Measurements from ENCODE around the gene PEX16. TPM values are rescaled to one million over a fixed set of nuclear protein-coding genes. Genes with fewer than 3 reads are reported as not detected.

The PEX16 gene
- polyA plus RNA-seq, 1 donor from 2014 or later = 61.1 TPM

DNA sequence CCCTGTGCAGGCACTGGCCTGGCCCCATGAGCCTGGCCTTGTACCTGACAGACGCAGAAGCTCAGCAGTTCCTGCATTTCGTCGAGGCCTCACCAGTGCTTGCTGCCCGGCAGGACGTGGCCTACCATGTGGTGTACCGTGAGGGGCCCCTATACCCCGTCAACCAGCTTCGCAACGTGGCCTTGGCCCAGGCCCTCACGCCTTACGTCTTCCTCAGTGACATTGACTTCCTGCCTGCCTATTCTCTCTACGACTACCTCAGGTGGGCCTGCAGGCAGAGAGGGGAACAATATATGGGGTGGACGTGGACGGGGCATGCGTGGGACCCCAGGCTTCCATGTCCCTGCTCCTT, 9.6 kb upstream of the PEX16 start:
- Histone ChIP-seq H3K27ac (ENCODE audit: low read length) (no peak overlapping the region), H3K4me3 (ENCODE audit: low read length) (no peak overlapping the region), H3K27me3 (ENCODE audit: insufficient read depth, low read depth, low read length) (peaks cover 17% of the 10 kb centered on the region), H3K79me2 (replicated peaks; ENCODE audit: insufficient read depth, low read length) (no peaks in the 10 kb centered on the region), H3K4me2 (ENCODE audit: low read length) (no peak overlapping the region), H2AFZ (ENCODE audit: low read depth, low read length) (no peak overlapping the region), H3K9me3 (ENCODE audit: low read length) (no peaks in the 10 kb centered on the region), H3K36me3 (ENCODE audit: insufficient read depth, low read length) (peaks cover 7% of the 10 kb centered on the region), H3K9me2 (ENCODE audit: insufficient read depth, low read length) (no peaks in the 10 kb centered on the region), H3F3A (ENCODE audit: insufficient read depth, low read length, poor library complexity, severe bottlenecking) (no peaks in the 10 kb centered on the region), H4K20me1 (ENCODE audit: insufficient read depth) (no peaks in the 10 kb centered on the region), H3K9ac (ENCODE audit: low read length) (no peak overlapping the region)
- TF ChIP-seq RAD21 (conservative IDR thresholded peaks at IDR 0.05) (no peak), MXI1 (conservative IDR thresholded peaks at IDR 0.05; ENCODE audit: poor library complexity, severe bottlenecking) (no peak), SMC3 (conservative IDR thresholded peaks at IDR 0.05; ENCODE audit: poor library complexity) (no peak), POLR2AphosphoS5 (IDR thresholded peaks at IDR 0.05) (no peak), TAF1 (IDR thresholded peaks at IDR 0.05; ENCODE audit: low read depth) (no peak), EZH2 (IDR thresholded peaks at IDR 0.05; ENCODE audit: borderline replicate concordance, insufficient read depth, low read length, poor library complexity, severe bottlenecking) (no peak), EP300 (conservative IDR thresholded peaks at IDR 0.05; ENCODE audit: poor library complexity, severe bottlenecking) (no peak)
- TF ChIP-seq, protein P1, sequence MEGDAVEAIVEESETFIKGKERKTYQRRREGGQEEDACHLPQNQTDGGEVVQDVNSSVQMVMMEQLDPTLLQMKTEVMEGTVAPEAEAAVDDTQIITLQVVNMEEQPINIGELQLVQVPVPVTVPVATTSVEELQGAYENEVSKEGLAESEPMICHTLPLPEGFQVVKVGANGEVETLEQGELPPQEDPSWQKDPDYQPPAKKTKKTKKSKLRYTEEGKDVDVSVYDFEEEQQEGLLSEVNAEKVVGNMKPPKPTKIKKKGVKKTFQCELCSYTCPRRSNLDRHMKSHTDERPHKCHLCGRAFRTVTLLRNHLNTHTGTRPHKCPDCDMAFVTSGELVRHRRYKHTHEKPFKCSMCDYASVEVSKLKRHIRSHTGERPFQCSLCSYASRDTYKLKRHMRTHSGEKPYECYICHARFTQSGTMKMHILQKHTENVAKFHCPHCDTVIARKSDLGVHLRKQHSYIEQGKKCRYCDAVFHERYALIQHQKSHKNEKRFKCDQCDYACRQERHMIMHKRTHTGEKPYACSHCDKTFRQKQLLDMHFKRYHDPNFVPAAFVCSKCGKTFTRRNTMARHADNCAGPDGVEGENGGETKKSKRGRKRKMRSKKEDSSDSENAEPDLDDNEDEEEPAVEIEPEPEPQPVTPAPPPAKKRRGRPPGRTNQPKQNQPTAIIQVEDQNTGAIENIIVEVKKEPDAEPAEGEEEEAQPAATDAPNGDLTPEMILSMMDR (IDR thresholded peaks at IDR 0.05; ENCODE audit: poor library complexity, severe bottlenecking) = no peak
- TF ChIP-seq, protein P2, sequence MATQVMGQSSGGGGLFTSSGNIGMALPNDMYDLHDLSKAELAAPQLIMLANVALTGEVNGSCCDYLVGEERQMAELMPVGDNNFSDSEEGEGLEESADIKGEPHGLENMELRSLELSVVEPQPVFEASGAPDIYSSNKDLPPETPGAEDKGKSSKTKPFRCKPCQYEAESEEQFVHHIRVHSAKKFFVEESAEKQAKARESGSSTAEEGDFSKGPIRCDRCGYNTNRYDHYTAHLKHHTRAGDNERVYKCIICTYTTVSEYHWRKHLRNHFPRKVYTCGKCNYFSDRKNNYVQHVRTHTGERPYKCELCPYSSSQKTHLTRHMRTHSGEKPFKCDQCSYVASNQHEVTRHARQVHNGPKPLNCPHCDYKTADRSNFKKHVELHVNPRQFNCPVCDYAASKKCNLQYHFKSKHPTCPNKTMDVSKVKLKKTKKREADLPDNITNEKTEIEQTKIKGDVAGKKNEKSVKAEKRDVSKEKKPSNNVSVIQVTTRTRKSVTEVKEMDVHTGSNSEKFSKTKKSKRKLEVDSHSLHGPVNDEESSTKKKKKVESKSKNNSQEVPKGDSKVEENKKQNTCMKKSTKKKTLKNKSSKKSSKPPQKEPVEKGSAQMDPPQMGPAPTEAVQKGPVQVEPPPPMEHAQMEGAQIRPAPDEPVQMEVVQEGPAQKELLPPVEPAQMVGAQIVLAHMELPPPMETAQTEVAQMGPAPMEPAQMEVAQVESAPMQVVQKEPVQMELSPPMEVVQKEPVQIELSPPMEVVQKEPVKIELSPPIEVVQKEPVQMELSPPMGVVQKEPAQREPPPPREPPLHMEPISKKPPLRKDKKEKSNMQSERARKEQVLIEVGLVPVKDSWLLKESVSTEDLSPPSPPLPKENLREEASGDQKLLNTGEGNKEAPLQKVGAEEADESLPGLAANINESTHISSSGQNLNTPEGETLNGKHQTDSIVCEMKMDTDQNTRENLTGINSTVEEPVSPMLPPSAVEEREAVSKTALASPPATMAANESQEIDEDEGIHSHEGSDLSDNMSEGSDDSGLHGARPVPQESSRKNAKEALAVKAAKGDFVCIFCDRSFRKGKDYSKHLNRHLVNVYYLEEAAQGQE (IDR thresholded peaks at IDR 0.05; ENCODE audit: borderline replicate concordance) = no peak

DNA sequence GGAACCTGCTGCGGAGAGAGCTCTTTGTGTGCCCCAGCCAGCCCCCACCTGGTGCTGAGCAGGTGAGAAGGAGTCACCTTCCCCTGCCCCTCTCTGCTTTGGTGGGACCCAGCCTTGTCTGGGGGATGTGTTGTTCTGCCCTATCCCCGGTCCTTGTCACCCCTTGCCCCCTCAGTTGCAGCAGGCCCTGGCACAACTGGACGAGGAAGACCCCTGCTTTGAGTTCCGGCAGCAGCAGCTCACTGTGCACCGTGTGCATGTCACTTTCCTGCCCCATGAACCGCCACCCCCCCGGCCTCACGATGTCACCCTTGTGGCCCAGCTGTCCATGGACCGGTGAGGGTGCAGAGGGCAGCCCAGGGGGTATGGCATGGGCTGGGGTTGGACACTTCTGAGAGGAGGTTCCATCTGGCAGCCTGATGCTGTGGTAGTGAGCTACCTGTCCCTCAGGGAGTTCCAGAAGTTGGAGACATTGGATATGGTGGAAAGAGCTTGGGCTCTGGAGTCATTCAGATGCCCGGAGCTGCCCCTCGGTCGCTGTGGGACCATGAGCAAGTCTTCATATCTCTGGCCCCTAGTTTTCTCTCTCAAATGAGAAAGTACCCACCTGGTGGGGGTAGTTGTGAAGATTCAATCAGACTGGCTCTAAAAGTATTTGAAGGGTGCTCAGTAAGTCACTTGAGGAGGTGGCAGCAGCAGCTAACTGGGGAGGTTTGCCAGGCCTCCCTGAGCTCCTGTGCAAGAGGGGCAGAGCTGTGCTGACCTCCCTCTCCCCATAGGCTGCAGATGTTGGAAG, 9.1 kb upstream of the PEX16 start:
- Histone ChIP-seq H3K36me3 (ENCODE audit: insufficient read depth, low read length) (peaks cover 2% of the 10 kb centered on the region), H3K27me3 (ENCODE audit: insufficient read depth, low read depth, low read length) (peaks cover 22% of the 10 kb centered on the region), H3K4me2 (ENCODE audit: low read length) (no peak overlapping the region), H3K79me2 (replicated peaks; ENCODE audit: insufficient read depth, low read length) (no peaks in the 10 kb centered on the region), H2AFZ (ENCODE audit: low read depth, low read length) (no peak overlapping the region), H3K9me2 (ENCODE audit: insufficient read depth, low read length) (no peaks in the 10 kb centered on the region), H3K27ac (ENCODE audit: low read length) (no peak overlapping the region), H3K9ac (ENCODE audit: low read length) (no peak overlapping the region), H3K9me3 (ENCODE audit: low read length) (no peaks in the 10 kb centered on the region), H3K4me3 (ENCODE audit: low read length) (no peak overlapping the region), H4K20me1 (ENCODE audit: insufficient read depth) (no peaks in the 10 kb centered on the region), H3F3A (ENCODE audit: insufficient read depth, low read length, poor library complexity, severe bottlenecking) (no peaks in the 10 kb centered on the region)
- TF ChIP-seq, protein P2 (IDR thresholded peaks at IDR 0.05; ENCODE audit: borderline replicate concordance) = no peak
- TF ChIP-seq, protein P1 (IDR thresholded peaks at IDR 0.05; ENCODE audit: poor library complexity, severe bottlenecking) = no peak
- no peak for TF ChIP-seq RAD21 (conservative IDR thresholded peaks at IDR 0.05)
- TF ChIP-seq EZH2 (IDR thresholded peaks at IDR 0.05; ENCODE audit: borderline replicate concordance, insufficient read depth, low read length, poor library complexity, severe bottlenecking) = no peak
- TF ChIP-seq MXI1 (conservative IDR thresholded peaks at IDR 0.05; ENCODE audit: poor library complexity, severe bottlenecking) = no peak
- TF ChIP-seq EP300 (conservative IDR thresholded peaks at IDR 0.05; ENCODE audit: poor library complexity, severe bottlenecking) = no peak
